GM19397 (cell line): ENCODE data around the gene FBXO42.

Experiments
- ATAC-seq: cut with Tn5 transposase; IDR thresholded peaks from one replicate; pipeline ENCODE4 v1.9.1; 2021; ENCODE audit warnings: mild to moderate bottlenecking, moderate library complexity; ENCODE audit not compliant: unreplicated experiment

Gene FBXO42

DNA sequence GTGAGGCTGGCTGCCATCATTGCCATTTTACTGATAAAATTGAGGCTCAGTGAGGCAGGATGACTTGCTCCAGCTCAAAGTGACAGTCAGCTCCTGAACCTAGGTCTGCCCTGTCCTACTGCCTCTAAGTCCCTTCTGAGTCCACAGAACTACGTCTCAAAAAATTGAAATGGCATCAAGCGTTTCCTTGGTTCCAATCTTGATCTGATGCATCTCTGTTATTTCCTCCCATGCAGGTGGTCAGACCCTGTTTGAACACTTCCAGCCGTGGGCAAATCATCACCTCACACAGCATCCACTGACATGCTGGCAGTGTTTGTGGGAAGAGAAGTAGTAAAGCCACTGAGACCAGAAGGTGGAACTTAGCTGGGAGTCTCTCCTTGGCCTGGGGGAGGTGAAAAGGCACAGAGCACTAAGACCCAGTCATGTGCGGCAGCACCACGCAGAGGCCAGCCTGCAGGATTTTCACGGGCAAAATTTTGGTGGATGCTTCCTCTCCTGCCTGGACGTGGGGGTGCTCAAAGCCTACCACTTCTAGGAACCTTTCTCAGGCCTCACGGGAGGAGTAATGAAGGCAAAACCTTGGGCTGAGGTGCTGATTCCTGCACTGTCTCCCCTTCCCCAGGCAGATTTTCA lies 107.5 kb downstream of the FBXO42 start:
- no peak for ATAC-seq

DNA sequence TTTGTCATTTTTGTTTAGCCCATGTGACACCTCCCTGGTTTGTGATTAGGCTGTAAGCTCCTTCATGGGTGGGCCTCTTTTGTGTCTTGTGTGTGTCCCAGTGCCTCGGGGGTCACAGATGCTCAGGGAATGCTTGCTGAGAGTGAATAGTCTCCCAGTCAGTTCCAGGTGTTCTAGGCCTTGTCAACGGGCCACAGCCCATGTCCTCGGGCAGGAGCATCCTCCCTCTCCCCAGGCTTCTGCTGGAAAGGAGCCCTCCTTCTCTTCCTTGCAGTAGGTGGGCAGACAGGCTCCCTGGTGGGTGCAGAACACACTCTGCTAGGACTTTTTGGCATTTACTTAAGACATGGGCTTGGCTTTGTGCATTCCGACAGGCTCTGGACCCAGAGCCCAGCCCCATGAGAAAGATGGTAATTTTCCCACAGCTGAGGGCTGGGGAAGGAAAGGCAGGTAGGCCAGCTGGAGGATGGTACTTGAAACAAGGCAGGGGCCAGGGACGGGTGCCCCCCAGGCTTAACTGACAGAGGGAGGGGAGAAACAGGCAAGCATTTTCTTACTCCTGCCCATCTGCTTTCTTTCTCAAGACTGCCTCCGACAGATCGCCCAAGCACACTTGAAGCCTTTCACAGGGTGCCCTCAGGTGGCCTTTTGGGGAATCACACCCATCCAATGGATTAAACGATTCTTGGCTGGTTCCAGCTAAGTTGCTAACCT lies 108.2 kb downstream of the FBXO42 start:
- ATAC-seq, result no peak

DNA sequence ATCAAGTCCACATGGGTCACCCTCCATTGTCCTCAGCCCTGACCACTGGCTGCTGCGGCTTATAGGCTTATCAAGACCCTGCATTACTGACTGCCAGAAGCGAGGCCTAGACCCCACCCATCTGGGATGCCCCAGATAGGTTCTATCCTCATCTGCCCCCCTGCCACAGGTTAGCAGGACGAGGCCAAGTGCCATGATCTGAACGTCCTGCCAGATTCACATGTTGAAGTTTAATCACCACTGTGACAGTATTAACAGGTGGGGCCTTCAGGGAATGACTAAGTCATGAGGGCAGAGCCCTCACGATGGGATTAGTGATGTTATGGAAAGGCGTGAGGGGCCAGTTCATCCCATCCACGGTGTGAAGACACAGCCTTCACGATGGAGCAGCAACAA lies 109.1 kb downstream of the FBXO42 start:
- ATAC-seq, result no peak

DNA sequence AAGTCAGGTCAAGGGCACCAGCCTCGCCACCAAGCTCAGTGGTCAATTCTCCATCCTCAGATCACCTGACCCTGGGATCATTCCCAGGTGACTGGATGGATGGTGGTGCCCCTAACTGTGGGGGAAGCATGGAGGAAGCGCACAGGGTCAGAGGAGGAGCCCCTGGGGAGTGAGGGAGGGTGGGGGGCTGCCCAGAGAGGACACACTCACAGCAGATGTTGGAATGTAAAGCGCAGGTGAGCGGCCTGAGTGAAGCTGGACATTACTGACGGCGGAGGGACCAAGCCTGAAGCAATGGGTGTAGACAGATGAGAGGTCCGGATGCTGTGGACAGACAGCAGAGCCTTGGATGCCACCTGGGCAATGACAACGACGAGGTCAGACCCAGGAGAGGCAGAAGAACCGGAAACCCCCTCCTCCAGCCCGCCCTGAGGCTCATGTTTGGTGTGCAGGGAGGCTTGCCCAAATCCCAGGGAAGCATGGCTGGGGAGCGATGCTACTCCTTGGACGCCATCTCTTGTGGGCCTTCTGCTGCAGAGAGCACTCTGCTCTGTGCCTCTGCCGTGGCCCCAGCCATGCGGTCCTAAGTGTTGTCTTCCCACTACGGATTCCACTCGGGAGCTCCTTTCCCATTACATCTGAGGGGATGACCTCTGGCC lies 109.6 kb downstream of the FBXO42 start:
- ATAC-seq, result no peak

DNA sequence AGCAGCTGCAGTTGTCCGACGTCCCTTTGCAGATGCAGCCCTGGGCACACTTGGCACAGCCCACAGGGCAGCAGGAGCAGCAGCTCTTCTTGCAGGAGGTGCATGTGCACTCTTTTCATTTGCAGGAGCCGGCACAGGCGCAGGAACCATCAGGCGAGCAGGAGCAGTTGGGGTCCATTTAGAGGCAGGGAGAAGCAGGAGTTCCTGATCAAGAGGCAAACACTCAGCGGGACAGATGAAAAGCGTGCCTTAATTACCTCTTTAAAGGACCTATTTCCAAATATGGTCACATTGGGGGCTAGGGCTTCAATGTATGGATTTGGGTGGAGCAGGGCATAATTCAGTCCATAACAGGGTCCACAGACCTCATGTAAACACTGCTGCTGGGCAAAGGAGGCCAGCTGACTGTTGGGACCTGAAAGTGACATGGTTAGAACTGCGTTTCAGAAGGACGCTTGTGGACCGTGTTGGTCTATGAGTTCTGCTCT lies 111.0 kb downstream of the FBXO42 start:
- no peak for ATAC-seq

DNA sequence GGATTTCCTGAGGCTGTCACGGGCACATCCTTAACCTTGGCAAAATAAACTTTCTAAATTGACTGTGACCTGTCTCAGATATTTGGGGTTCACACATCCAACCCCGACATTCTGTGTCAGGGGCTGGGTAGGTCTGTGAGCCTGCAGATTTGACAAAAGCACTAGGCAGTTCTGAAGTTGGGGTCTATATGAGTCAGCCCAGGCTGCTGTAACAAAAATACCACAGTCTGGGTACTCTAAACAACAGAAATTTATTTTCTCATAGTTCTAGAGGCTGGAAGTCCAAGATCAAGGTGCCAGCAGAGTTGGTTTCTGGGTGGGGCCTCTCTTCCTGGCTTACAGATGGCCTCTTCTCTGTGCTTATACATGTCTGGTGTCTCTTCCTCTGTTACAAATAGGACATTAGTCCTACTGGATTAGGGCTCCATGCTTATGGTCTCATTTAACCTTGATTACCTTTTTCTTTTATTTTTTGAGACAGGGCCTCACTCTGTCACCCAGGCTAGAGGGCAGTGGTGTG lies 112.2 kb downstream of the FBXO42 start:
- no peak for ATAC-seq

DNA sequence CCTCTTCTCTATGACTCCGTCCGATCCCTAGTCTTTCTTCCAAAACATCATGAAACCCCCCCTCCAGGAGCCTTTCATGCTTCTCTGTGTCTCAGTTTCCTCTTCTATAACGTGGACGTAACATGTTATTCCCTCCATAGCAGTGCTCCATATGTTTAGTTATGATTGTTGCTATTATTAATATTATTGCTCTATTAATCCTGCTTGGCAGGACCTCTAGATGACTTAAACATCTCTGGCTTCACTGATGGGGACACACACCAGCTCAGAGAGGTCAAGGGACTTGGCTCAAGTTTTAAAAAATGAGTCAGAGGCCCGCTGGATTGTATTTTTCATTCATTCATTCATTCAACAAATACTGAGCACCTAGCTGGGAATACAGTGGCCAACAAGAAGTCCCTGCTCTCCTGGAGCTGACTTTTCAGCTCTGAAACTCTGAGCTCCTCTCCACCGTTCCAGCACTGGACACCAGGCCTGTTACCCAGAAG lies 114.9 kb downstream of the FBXO42 start:
- ATAC-seq, result no peak

DNA sequence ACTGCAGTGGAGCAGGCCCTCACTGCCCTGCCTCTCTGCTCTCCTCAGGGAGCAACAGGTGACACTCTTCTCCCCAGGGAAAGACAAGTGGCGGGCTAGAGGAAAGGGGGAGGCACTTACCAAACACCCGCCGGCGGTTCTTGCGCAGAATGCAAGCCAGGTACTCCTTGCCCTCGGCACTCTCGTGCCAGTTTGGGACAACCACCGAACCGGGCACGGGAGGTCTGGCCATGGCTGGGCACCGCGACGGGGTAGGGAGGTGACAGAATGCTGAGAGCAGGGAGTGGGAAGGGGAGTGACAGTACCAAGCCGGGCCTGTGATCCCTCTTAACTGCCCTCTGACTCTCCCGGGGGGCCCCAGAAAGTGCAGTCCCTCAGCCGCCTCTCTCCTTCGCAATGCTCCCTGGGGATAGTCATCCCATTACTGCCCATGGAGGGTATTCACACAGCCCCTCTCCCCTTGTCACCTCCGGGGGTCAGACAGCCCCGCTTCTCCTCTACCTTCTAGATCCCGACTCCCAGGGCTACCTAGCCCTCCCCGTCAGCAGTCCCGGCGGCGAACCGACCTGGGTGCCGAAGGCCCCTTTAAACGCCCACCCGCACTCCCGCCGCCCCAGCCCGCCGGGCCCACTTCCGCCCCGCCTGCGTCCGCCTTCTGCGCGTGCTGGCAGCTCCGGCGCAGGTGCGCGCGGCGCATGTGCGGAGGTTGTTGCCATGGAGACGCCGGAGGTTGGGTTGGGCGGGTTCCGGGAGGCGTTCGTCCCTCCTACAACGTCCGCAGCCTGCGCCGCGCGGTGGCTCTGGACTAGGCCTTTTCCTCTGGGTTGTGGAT lies 115.6 kb downstream of the FBXO42 start, which contains the start of gene CPLANE2:
Gene CPLANE2, minus strand, starts transcription at position 673 of the 832 bp plus-strand sequence. Its CDS starts 441 bp downstream, at position 232.
- ATAC-seq, result peak; percentile 81

DNA sequence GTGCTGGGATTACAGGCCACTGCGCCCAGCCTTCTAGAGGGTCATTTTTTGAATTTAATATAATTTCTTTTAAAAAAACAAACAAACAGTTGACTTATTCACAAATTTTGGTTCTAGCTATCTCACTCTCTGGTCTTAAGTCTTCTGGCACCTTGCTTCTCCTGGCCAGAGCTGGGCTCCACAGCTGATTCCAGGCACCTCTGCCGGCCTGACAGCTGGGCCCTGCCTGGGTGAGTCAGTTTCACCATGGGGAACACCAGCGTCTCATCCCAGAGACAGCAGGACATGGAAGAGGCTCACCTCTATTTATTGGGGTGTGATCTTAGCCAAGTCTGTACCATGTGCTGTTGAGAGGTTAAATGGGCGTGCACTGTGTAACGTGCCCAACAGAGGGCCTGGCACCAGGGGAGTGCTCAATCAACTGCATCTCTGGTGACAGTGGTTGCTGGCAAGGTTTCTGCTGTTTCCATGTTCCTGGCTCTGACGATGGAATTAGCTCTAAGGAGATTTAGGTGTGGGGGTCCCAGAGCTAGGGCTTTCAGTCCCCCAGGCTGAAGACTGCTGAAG lies 116.3 kb downstream of the FBXO42 start:
- peak; percentile 39 for ATAC-seq

DNA sequence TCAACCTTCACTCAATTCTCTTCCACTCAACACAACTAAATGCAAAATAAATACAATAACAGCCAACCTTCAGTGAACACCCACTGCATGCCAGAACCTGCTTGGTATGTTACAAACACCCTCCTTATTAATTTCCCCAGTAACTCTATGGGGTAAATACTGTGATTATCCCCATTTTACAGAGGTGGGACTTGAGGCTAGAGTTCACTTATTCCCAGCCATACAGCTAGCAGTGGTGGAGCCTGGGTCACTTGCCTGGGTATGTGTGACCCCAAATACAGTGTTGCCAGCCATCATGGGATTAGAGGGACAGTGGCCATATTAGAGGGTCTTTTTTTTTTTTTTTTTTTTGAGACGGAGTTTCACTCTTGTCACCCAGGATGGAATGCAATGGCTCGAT lies 116.9 kb downstream of the FBXO42 start:
- no peak for ATAC-seq

DNA sequence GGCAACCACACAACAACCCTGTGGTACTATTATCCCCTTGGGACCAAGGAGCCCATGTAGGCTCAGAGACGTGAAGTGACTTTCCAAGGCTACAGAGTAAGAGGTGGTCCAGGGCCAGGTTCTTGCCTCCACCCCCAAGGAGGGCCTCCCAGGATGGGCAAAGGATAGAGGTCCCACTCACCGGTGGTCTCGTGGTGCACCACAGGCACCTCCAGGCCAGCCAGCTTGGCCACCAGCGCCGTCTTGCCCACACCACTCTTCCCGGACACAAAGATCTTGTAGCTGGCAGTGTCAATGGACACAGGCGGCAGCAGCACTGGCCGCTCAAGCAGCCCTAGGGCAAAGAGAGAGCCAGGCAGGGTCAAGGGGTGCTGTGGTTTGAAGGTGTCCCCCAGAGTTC lies 118.8 kb downstream of the FBXO42 start:
- ATAC-seq, result no peak

DNA sequence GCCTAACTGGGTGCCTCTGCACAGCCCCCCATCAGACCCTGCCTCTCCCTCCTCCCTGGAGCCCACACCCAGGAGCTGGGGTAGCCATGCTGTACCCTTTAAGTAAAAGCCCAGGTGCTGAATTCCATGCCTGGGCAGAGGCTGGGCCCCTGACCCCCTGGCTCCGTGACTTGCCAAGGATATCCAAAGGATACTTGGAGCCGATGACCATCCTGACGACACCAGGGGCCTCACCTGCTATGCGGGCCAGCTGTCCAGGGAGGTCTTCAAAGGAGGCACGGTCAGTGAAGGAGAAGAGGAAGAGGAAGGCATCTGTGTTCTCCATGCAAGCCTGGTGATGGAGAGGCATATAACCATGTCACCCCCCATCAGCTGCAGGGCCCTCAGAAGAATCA lies 120.0 kb downstream of the FBXO42 start:
- no peak for ATAC-seq

DNA sequence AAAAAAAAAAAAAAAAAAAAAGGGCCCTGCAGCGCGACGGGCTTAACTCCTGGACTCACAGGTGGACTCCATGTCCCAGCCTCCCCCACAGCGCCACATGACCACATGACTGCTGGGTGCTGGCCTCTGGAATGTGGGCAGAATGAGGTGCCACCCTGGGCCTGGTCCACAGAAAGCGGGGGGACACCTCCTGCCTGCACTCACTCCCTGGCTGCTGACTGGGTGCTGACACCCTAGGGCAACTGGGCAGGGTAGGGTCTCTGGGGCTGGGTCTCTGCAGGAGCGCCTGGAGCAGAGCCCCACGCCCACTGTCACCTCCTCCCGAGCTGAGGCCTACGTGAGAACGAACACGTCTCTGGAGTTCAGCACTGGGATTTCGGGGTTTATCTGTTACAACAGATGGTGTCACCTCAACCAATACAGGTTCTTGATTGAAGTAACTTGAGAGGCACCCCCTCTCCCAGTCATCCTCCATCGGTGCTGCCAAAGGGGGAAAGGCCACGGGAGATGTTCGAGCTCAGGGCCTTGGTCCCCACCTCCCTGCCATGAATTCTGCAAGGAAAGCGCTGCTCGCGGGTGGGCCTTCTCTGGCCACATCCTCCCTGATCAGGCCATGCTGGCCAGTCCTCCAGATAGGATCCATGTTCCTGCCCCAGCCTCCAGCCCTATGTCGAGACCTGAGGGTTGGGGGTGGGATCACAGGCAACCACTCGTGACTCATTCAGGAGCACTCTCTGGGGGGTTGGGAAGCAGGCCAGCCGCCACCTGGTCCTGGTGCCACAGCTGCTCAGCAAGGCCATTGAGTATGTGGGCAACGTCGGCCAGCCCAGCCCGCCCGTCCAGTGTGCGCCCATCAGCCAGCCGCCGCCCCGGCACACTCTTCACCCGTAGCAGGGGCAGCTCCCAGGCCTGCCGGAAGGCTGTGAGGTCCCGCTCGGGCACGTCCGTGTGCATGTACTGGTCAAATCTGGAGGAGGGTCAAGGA lies 120.7 kb downstream of the FBXO42 start:
- ATAC-seq, result no peak

DNA sequence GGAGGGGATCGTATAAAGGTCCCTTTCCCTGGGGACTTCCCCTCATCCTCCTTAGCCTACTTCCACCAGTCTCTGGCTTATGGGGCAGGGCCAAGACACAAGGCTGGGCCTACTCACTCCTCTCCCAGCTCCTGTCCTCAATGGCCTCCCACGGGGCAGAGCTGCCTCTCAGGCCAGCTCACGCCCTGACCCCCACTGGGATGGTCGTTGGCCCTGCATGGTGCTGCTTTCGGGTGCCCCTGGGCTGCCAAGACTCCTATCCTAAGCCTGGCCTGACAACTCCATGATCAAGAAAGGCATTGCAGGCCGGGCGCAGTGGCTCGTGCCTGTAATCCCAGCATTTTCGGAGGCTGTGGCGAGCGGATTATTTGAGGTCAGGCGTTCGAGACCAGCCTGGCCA lies 121.5 kb downstream of the FBXO42 start:
- ATAC-seq, result no peak

DNA sequence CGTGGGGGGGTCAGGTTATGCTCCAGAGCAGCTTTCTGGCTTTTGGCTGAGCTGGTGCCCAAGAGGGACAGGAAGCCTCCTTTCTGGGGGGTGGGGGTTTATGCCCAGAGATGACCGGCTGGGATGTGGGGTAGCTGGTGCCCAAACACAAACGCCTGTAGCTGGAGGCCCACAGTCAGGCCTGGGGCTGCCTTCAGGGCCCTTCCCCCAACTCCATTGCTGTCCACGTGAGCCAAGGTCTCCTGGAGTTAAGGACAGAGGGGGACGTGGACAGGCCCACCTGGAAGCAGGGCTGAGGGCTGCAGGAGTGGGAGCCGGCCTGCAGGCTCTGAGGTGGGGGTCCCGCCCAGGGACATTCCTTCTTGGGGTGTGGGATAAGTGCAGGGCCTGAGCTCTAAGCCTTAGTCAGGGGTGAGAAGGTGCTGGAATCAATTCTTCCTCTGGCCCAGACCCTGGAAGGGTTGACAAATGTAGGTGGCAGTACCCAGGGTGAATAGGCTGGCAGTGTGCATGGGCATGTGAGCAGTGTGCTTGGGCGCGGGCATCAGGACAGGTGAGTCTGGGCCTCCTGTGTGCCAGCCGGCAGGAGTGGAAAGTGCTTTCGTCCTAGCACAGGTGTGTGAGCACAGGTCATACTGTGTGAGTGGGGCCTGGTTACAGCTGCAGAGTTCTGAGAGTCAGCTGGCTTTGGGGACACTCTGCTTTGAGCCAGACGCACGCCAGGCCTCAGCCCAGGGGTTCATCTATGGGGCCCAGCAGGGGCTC lies 122.1 kb downstream of the FBXO42 start:
- ATAC-seq, result no peak

DNA sequence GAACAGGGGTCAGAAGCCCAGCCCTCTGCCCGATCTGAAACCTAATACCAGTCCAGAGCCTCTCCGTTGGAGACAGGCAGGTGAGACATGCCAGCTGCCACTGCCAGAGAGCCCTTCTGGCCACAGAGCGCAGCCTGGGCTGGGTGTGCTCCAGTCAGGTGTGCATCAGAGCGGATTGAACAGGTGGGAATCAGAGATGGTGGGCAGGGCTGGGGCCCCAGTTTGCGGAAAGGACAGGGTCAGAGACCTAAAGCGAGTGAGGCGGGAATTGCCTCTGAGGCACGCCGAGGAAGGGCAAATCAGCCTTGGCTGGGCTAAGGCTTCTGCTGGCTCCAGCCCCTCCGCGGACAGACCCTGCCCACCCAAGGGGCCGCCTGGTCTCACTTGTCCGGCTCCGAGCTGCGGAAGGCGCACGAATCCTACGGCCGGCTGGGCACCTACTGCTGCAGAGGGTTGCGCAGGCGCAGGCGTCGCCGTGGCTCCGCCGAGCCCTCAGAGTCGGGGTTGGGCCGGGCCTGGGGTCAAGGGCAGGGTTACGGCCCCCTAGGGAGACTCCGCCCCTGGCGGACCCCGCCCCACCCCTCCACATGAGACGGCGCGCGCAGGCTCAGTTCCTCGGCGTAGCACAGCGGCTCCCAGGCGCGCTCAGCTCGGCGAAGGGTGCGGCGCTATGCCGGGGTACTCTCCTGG lies 125.6 kb downstream of the FBXO42 start:
- no peak for ATAC-seq

DNA sequence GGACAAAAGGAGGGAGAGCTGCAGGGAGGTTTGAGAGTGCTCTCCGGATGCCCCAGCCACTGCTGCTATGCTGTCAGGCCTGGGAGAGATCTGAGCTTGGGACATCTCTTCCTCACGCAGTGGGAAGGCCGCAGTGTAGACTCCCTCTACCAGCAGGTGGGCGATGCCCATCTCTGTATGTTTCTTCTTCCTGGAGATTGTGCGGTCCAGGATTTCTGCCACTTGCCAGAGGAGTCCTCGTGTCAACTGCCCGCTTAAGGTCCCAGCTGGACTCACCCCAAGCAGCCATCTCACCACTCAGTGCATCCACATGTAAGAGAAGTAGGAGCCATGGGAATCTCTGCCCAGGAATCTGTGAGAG lies 126.2 kb downstream of the FBXO42 start:
- no peak for ATAC-seq

DNA sequence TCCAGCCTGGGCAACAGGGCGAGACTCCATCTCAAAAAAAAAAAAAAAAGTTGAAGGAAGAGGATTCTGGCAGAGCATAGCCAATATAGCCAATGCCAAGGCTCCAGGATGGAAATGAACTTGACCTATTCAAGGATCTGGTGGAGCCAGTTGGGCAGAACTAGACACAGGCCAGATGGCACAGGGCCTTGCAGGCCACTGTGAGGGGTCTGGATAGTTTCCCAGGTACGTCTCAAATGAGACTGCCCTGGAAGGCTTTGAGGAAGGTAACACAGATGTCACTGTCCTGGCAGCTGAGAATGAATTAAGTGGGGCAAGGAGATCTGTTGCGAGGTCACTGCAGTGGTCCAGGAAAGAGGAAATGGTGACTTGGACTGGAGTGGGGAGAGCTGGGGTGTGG lies 127.8 kb downstream of the FBXO42 start:
- ATAC-seq, result no peak
